HepG2 (cell line): ENCODE measurements around the gene UNC5B. TPM values are rescaled to one million over a fixed set of nuclear protein-coding genes. Genes with fewer than 3 reads are reported as not detected.

ENCODE experiments used
- HNRNPL ChIP-seq: fragments of 200-400 bp; formaldehyde crosslinking; IDR thresholded peaks from 2 replicates; pipeline ENCODE4 v1.6.1; 2017; ENCODE audit warnings: mild to moderate bottlenecking, low read depth, low read length
- NBN ChIP-seq: fragments of 450-650 bp; conservative IDR thresholded peaks from 2 replicates; pipeline ENCODE4 v1.6.1; 2017
- PPARG ChIP-seq: conservative IDR thresholded peaks from 2 replicates; pipeline ENCODE4 v1.6.1; 2016; ENCODE audit warnings: missing biosample characterization, missing genetic modification reagents
- TFDP2 ChIP-seq: sonication (generic); formaldehyde crosslinking; IDR thresholded peaks from 2 replicates; pipeline ENCODE4 v1.4.0; 2020; ENCODE audit warnings: missing genetic modification reagents
- TMF1 ChIP-seq: sonication (generic); formaldehyde crosslinking; IDR thresholded peaks from 2 replicates; pipeline ENCODE4 v1.8.1; 2022; ENCODE audit warnings: low read depth, missing genetic modification reagents
- USF2 ChIP-seq, 2 experiments: sonication (generic) in 1 of 2; formaldehyde crosslinking in 1 of 2; IDR thresholded peaks; 2 replicates each; pipeline versions ENCODE4 v1.5.1 to v1.6.1; 2011 to 2020; ENCODE audit warnings: borderline replicate concordance in 1 of 2, low read depth in 1 of 2, low read length in 1 of 2, mild to moderate bottlenecking in 1 of 2, missing genetic modification reagents in 1 of 2, moderate library complexity in 1 of 2
- XBP1 ChIP-seq: sonication (generic); formaldehyde crosslinking; IDR thresholded peaks from 2 replicates; pipeline ENCODE4 v1.5.0; 2020; ENCODE audit warnings: missing genetic modification reagents
- ZNF263 ChIP-seq: sonication (generic); formaldehyde crosslinking; IDR thresholded peaks from 2 replicates; pipeline ENCODE4 v1.4.0; 2020; ENCODE audit warnings: missing genetic modification reagents
- ZNF609 ChIP-seq: sonication (generic); formaldehyde crosslinking; IDR thresholded peaks from 2 replicates; pipeline ENCODE4 v1.4.0; 2020; ENCODE audit warnings: mild to moderate bottlenecking, missing genetic modification reagents, borderline replicate concordance
- ZNF713 ChIP-seq: sonication (generic); formaldehyde crosslinking; IDR thresholded peaks from 2 replicates; pipeline ENCODE4 v1.4.0; 2020; ENCODE audit warnings: mild to moderate bottlenecking, missing genetic modification reagents
- polyA plus RNA-seq, 8 experiments: library from polyadenylated mRNA; depleted of rRNA in 3 of 8; stranded (reverse) in 7 of 8; unstranded in 1 of 8; fragments of >200 nt; fragmentation: Illumina TruSeq in 4 of 8; extraction: Trizol in 4 of 8; gene quantifications; 2 replicates each; pipeline versions ENCODE4 v1.2.1 to v1.2.3, GENCODE V29; 2011 to 2016; ENCODE audit warnings: low read depth in 4 of 8, missing spikeins in 1 of 8, mixed read lengths in 1 of 8; ENCODE audit not compliant: insufficient read depth in 1 of 8
- total RNA-seq, 5 experiments: library from RNA; depleted of rRNA; stranded (reverse); fragments of >200 nt; fragmentation: Illumina TruSeq; extraction: Trizol; gene quantifications; 2 replicates each; pipeline ENCODE4 v1.2.3, GENCODE V29; 2016; ENCODE audit warnings: low read depth in 1 of 5
- TF ChIP-seq, protein P1 (sequence below): IDR thresholded peaks from 2 replicates; pipeline ENCODE4 v1.6.1; 2016; ENCODE audit warnings: missing biosample characterization, missing genetic modification reagents, low read depth
- TF ChIP-seq, protein P2 (sequence below): IDR thresholded peaks from 2 replicates; pipeline ENCODE4 v1.6.1; 2016; ENCODE audit warnings: low read depth, missing genetic modification reagents, missing compliant biosample characterization

Gene UNC5B
- total and polyA plus RNA-seq, 2 of the 13 experiments (the other 11 are each of a cell fraction or from before 2014, with no cell fraction given): 0.07 TPM

DNA sequence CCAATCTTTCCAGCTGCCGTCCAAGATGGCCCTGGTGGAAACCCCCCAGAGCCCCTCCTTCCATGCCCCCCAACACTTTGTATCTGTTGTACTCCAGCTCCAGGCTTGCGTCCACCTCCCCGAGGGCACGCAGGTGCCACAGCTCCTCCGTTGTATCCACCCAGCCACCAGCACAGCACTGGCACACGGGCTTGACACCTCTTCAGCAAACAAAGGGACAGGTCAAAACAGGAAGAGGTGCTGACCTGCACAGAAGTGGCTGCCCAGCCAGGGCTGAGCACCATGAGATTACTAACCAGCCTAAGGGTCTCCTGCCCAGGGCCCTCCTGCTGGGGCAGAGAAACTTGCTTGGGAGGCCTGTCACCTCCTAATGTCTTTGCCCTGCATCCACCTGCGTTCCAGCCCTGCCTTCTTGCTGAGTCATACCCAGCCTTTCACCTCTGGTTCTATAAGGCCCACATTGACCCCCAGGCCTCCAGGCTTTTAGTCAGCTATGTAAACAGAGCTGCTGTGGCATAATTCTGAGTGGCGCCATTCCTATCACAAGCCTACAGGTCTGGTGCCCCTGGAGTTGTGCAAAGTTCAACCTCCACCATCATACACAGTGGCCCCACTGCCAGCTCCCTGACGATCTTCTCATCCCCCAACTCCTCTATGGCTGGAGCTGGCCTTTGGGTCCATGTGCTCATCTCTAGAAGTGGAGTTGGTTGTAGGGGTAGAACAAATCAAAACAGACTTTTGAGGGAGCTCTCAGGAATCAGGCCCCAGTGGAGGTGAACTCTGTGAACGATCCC lies 127.6 kb downstream of the UNC5B start (continued):
- TF ChIP-seq XBP1 (CRISPR knock-in tag): no peak
- TF ChIP-seq, protein P1, sequence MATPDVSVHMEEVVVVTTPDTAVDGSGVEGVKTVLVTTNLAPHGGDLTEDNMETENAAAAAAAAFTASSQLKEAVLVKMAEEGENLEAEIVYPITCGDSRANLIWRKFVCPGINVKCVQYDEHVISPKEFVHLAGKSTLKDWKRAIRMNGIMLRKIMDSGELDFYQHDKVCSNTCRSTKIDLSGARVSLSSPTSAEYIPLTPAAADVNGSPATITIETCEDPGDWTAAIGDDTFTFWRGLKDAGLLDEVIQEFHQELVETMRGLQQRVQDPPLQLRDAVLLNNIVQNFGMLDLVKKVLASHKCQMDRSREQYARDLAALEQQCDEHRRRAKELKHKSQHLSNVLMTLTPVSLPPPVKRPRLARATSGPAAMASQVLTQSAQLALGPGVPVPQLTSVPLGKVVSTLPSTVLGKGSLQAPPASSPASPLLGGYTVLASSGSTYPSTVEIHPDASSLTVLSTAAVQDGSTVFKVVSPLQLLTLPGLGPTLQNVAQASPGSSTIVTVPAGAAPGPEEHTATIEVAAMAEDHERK (CRISPR knock-in tag): no peak; the same call in 1 of the 2 replicates
- TF ChIP-seq ZNF609 (CRISPR knock-in tag): peak; percentile 93
- peak; percentile 74 for TF ChIP-seq ZNF263 (CRISPR knock-in tag)
- peak; percentile 97 for TF ChIP-seq PPARG (CRISPR knock-in tag)
- TF ChIP-seq, protein P2, sequence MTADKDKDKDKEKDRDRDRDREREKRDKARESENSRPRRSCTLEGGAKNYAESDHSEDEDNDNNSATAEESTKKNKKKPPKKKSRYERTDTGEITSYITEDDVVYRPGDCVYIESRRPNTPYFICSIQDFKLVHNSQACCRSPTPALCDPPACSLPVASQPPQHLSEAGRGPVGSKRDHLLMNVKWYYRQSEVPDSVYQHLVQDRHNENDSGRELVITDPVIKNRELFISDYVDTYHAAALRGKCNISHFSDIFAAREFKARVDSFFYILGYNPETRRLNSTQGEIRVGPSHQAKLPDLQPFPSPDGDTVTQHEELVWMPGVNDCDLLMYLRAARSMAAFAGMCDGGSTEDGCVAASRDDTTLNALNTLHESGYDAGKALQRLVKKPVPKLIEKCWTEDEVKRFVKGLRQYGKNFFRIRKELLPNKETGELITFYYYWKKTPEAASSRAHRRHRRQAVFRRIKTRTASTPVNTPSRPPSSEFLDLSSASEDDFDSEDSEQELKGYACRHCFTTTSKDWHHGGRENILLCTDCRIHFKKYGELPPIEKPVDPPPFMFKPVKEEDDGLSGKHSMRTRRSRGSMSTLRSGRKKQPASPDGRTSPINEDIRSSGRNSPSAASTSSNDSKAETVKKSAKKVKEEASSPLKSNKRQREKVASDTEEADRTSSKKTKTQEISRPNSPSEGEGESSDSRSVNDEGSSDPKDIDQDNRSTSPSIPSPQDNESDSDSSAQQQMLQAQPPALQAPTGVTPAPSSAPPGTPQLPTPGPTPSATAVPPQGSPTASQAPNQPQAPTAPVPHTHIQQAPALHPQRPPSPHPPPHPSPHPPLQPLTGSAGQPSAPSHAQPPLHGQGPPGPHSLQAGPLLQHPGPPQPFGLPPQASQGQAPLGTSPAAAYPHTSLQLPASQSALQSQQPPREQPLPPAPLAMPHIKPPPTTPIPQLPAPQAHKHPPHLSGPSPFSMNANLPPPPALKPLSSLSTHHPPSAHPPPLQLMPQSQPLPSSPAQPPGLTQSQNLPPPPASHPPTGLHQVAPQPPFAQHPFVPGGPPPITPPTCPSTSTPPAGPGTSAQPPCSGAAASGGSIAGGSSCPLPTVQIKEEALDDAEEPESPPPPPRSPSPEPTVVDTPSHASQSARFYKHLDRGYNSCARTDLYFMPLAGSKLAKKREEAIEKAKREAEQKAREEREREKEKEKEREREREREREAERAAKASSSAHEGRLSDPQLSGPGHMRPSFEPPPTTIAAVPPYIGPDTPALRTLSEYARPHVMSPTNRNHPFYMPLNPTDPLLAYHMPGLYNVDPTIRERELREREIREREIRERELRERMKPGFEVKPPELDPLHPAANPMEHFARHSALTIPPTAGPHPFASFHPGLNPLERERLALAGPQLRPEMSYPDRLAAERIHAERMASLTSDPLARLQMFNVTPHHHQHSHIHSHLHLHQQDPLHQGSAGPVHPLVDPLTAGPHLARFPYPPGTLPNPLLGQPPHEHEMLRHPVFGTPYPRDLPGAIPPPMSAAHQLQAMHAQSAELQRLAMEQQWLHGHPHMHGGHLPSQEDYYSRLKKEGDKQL (CRISPR knock-in tag): peak; percentile 83
- TF ChIP-seq TMF1 (CRISPR knock-in tag): no peak
- TF ChIP-seq ZNF713 (CRISPR knock-in tag): no peak
- peak; percentile 91 for TF ChIP-seq HNRNPL
- no peak for TF ChIP-seq USF2 (IDR thresholded peaks at IDR 0.05; ENCODE audit: low read depth, low read length)
- TF ChIP-seq USF2 (CRISPR knock-in tag; IDR thresholded peaks at IDR 0.05; ENCODE audit: borderline replicate concordance): no peak
- TF ChIP-seq TFDP2 (CRISPR knock-in tag): peak; percentile 71; the same call in 1 of the 2 replicates
- TF ChIP-seq NBN: no peak
